HG03139 (cell line): Measurements from ENCODE around the gene STK32C.
"Not testable (repeated sequence)": the region's sequence is repeated elsewhere in the genome, so short reads cannot be mapped to it uniquely, and the experiment has no call there.

Experiments used
- ATAC-seq: cut with Tn5 transposase; IDR thresholded peaks from one replicate; pipeline ENCODE4 v1.9.1; 2021; ENCODE audit not compliant: unreplicated experiment

Gene STK32C

GRCh38 chr10:132160834-132161622, 146.7 kb downstream of the STK32C start:
- not testable (repeated sequence) for ATAC-seq

GRCh38 chr10:132160231-132160630, 147.5 kb downstream of the STK32C start:
- ATAC-seq = not testable (repeated sequence)

DNA sequence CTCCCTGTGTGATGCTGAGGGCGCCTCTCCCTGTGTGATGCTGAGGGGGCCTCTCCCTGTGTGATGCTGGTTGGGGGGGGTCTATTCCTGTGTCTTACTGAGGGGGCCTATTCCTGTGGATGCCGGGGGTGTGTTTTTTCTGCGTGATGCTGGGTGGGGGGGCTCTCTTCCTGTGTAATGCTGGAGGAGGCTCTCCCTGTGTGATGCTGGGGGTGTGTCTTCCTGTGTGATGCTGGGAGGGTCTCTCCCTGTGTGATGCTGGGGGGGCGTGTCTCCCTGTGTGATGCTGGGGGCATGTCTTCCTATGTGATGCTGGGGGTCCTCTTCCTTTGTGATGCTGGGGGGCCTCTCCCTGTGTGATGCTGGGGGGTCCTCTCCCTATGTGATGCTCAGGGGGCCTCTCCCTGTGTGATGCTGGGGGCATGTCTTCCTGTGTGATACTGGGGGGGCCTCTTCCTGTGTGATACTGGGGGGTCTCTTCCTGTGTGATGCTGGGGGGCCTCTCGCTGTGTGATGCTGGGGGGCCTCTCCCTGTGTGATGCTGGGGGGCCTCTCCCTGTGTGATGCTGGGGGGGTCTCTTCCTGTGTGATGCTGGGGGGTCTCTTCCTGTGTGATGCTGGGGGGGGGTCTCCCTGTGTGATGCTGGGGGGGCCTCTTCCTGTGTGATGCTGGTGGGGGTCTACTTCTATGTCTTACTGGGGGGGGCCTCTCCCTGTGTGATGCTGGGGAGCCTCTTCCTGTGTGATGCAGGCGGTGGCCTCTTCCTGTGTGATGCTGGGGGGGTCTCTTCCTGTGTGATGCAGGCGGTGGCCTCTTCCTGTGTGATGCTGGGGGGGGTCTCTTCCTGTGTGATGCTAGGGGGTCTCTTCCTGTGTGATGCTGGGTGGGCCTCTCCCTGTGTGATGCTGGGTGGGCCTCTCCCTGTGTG, 148.2 kb downstream of the STK32C start:
- not testable (repeated sequence) for ATAC-seq

DNA sequence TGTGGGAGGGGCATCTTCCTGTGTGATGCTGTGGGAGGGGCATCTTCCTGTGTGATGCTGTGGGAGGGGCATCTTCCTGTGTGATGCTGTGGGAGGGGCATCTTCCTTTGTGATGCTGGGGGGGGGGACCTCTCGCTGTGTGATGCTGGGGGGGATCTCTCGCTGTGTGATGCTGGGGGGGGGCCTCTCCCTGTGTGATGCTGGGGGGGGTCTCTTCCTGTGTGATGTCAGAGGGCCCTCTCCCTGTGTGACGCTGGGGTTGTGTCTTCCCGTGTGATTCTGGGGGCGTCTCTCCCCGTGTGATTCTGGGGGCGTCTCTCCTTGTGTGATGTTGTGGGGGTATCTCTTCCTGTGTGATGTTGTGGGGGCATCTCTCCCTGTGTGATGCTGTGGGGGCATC, 148.9 kb downstream of the STK32C start:
- no peak for ATAC-seq

DNA sequence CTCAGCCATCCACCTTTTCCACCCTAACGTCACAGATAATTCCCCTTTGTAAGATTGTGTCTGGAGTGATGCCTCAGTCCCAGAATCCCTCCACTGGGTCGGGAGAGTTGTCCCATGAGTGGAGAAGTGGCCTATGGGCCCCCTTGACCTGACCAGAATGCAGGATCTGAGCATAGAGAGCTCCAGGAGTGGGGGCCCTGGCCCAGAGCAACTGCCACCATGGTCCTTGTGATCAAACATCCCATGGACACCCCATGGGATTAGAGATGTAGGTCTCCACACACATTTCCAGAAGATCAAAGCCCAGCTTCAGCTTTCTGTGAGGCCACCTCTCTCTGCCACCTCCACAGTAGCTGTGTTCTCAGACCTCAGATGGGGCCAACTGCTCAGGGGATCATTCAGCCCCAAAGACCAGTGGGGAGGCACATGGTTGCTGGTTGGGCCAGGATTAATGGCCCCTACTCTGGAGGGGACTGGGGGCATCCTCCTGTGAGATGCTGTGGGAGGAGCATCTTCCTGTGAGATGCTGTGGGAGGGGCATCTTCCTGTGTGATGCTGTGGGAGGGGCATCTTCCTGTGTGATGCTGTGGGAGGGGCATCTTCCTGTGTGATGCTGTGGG, 149.5 kb downstream of the STK32C start:
- ATAC-seq = no peak
